Measurements from ENCODE around the gene CYP4A11.
"Not testable (repeated sequence)": the region's sequence is repeated elsewhere in the genome, so short reads cannot be mapped to it uniquely, and the experiment has no call there.

GRCh38 chr1:46953847-46954246 is 12.6 kb upstream of the CYP4A11 start:
- TF ChIP-seq, protein P1, sequence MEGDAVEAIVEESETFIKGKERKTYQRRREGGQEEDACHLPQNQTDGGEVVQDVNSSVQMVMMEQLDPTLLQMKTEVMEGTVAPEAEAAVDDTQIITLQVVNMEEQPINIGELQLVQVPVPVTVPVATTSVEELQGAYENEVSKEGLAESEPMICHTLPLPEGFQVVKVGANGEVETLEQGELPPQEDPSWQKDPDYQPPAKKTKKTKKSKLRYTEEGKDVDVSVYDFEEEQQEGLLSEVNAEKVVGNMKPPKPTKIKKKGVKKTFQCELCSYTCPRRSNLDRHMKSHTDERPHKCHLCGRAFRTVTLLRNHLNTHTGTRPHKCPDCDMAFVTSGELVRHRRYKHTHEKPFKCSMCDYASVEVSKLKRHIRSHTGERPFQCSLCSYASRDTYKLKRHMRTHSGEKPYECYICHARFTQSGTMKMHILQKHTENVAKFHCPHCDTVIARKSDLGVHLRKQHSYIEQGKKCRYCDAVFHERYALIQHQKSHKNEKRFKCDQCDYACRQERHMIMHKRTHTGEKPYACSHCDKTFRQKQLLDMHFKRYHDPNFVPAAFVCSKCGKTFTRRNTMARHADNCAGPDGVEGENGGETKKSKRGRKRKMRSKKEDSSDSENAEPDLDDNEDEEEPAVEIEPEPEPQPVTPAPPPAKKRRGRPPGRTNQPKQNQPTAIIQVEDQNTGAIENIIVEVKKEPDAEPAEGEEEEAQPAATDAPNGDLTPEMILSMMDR (IDR thresholded peaks at IDR 0.05), result not testable (repeated sequence)
- not testable (repeated sequence) for TF ChIP-seq POLR2A (IDR thresholded peaks at IDR 0.05)
